ENCODE results near the gene SMAD4. TPM values are rescaled to one million over a fixed set of nuclear protein-coding genes. Genes with fewer than 3 reads are reported as not detected.

SMAD4 gene
- polyA plus RNA-seq, 1 donor (not counting 4 experiments of a cell fraction or from before 2014, with no cell fraction given), result 68.2 TPM

DNA sequence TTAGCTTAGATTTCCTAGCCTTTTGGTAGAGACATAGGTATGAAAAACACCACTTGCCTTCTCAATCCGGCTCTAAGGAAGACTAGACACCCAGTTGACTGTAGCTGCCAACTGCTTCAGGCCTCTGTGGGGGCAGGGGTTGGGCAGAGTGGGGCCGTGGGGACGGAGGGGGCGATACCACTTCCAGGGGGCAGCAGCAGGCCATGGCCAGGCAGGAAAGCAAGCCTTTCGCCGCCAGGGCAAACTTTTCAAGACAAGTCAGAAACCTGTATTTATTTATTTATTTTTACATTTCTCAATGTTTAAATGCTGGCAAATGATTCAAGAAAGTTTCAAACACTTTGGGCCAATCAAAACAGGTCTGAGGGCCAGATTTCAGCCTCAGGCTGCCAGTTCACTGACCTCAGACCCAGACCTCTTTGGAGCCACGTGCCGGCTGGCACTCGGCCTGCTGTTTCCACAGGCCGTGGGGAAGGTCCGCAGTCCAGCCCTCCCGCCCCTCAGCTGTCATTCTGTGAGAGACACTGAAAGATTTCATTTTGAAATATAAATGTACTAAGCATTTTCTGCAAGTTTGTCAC is 103.7 kb downstream of the SMAD4 start:
- peak overlapping the region; percentile 84 for H3K4me2 ChIP-seq (ENCODE audit: control insufficient read depth, extremely low read depth, insufficient read depth, low read depth, low read length)
- H3K27ac ChIP-seq (ENCODE audit: control insufficient read depth, insufficient read depth, low read length), result peak overlapping the region; percentile 39
- no peaks in the 10 kb centered on the region for H3K36me3 ChIP-seq (ENCODE audit: control insufficient read depth in 2 of 2, extremely low read depth in 1 of 2, insufficient read depth in 2 of 2, low read length in 2 of 2)
- peak overlapping the region in 1 of 3 experiments; percentile 56 for H3K4me3 ChIP-seq (ENCODE audit: control insufficient read depth in 2 of 3, extremely low read depth in 1 of 3, insufficient read depth in 2 of 3, low read depth in 1 of 3, low read length in 3 of 3)
- H3K4me1 ChIP-seq (ENCODE audit: control insufficient read depth, extremely low read depth, insufficient read depth, low read length), result peaks cover 41% of the 10 kb centered on the region
- TF ChIP-seq EZH2 (IDR thresholded peaks at IDR 0.05; ENCODE audit: low read length), result no peak
- TF ChIP-seq, protein P1, sequence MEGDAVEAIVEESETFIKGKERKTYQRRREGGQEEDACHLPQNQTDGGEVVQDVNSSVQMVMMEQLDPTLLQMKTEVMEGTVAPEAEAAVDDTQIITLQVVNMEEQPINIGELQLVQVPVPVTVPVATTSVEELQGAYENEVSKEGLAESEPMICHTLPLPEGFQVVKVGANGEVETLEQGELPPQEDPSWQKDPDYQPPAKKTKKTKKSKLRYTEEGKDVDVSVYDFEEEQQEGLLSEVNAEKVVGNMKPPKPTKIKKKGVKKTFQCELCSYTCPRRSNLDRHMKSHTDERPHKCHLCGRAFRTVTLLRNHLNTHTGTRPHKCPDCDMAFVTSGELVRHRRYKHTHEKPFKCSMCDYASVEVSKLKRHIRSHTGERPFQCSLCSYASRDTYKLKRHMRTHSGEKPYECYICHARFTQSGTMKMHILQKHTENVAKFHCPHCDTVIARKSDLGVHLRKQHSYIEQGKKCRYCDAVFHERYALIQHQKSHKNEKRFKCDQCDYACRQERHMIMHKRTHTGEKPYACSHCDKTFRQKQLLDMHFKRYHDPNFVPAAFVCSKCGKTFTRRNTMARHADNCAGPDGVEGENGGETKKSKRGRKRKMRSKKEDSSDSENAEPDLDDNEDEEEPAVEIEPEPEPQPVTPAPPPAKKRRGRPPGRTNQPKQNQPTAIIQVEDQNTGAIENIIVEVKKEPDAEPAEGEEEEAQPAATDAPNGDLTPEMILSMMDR (optimal IDR thresholded peaks at IDR 0.05 in 1 of 3, IDR thresholded peaks at IDR 0.05 in 1 of 3, conservative IDR thresholded peaks at IDR 0.05 in 1 of 3; ENCODE audit: extremely low read depth in 1 of 3, insufficient read depth in 2 of 3, low read length in 3 of 3), result no peak
- FAIRE-seq (no peak), DNase-seq (ENCODE audit: low read depth, low spot score) (no peak)
- H3K9ac ChIP-seq (ENCODE audit: control insufficient read depth, extremely low read depth, insufficient read depth, low read length), result no peak overlapping the region
- H2AFZ ChIP-seq (ENCODE audit: control insufficient read depth, low read length), result no peak overlapping the region
- no peaks in the 10 kb centered on the region for H4K20me1 ChIP-seq (ENCODE audit: control insufficient read depth, extremely low read depth, insufficient read depth, low read length)
- H3K9me1 ChIP-seq (ENCODE audit: control insufficient read depth, extremely low read depth, insufficient read depth, low read length), result no peaks in the 10 kb centered on the region
- H3K27me3 ChIP-seq (ENCODE audit: control insufficient read depth, extremely low read depth, insufficient read depth, low read length), result no peaks in the 10 kb centered on the region
- dilution Hi-C loops (cut with MboI; ENCODE audit: extremely low pct_ligation_motif_present, low sequenced_read_pairs), result no loop called here
- H3K79me2 ChIP-seq (ENCODE audit: control insufficient read depth, insufficient read depth, low read length), result no peaks in the 10 kb centered on the region
- no peaks in the 10 kb centered on the region for H3K9me3 ChIP-seq (ENCODE audit: control insufficient read depth, low read depth, low read length)

Other genes starting within 250 kb of the SMAD4 start
- gene MRO, start 210.2 kb upstream of the SMAD4 start, polyA plus RNA-seq, result not detected in 3 replicates
- gene ME2, start 151.1 kb upstream of the SMAD4 start, polyA plus RNA-seq, result 40.7 to 72.0 TPM (median 42.0 TPM) in 3 replicates
- gene ELAC1, start 62.2 kb upstream of the SMAD4 start, polyA plus RNA-seq, result 5.9 to 8.3 TPM (median 6.1 TPM) in 3 replicates
- gene MEX3C, start 167.5 kb downstream of the SMAD4 start, polyA plus RNA-seq, result 62.0 to 75.1 TPM (median 73.9 TPM) in 3 replicates